ENCODE data around the gene C1orf21.
"Not testable (repeated sequence)": the region's sequence is repeated elsewhere in the genome, so short reads cannot be mapped to it uniquely, and the experiment has no call there.

C1orf21 gene, protein sequence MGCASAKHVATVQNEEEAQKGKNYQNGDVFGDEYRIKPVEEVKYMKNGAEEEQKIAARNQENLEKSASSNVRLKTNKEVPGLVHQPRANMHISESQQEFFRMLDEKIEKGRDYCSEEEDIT

DNA sequence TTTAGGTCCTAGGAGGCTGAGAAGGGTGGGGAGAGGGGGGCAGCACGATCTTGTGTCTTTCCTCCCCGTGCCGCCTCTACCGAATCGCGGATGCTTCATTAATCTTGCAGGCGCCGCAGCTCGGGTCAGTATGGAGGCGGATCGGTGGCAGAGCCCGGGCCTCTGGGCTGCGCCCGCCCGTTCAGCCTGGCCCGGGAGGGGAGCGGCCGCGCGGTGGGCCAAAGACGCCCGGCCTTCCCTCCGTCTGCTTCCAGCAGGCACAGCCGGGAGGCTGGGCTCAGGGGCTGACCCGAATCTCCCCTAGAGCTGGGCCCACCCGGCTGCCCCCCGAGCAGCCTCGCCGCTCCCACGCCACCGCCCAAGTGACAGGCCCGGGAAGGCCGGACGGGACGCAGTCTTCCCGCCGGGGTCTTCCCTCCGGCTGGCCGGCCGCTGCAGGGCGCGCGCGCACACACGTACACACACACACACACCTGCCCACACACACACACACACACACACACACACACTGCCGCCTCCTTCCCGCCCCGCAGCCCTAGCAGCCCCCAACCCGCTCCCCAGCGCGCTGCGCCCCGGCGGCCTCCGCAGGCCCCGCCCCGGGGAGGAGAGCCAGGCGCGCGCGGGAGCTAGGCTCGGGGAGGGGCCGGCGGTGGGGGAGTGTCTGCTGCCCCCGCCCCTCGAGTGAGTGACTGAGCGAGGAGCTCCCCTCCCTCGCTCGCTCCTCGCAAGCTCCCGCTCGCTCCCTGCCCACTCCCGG is at the start of gene C1orf21:
Gene C1orf21 (plus strand): TSS at position 718 of the 757 bp plus-strand sequence. CDS start 90,481 bp downstream, outside the sequence.
- DNase-seq, result peak; percentile 72 to 96 (median 95)

DNA sequence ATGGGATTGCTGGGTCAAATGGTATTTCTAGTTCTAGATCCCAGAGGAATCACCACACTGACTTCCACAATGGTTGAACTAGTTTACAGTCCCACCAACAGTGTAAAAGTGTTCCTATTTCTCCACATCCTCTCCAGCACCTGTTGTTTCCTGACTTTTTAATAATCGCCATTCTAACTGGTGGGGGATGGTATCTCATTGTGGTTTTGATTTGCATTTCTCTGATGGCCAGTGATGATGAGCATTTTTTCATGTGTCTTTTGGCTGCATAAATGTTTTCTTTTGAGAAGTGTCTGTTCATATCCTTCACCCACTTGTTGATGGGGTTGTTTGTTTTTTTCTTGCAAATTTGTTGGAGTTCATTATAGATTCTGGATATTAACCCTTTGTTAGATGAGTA is 49.0 kb upstream of the C1orf21 start:
- DNase-seq, result not testable (repeated sequence)

DNA sequence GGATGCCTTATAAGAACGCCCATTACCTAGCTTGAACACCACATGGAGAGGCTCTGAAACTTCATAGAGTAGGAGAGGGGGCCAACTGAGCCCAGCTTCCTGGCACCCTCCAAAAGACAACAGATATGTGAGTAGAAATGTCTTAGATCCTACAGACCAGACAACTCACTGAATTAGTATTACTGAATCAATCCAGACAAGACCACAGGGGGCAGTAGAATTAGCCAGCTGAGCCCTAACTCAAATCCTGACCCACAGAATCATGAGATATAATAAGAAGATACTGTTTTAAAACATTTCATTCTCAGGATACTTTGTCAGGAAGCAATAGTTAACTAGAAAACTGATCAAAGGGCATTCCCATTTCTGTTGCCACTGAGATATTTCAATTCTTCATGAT is 45.8 kb upstream of the C1orf21 start:
- no peak for DNase-seq

DNA sequence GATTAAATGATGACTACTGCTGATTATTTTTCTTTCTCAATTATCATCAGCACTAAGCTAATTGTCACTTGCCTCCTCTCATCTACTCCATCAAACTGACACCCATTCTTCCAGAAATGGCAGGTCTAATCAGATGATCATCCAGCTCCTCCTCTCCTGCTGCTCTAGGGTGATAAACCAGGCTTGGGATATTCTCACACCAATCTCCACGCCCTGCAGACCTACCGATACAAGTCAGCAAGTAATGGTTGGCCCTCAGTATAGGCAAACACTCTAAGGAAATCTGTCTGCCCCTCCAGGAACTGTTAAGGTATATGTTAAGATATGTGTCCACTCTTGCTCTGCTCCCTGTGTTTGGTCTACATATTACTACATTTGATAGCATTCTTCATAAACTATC is 36.3 kb upstream of the C1orf21 start:
- no peak for DNase-seq

DNA sequence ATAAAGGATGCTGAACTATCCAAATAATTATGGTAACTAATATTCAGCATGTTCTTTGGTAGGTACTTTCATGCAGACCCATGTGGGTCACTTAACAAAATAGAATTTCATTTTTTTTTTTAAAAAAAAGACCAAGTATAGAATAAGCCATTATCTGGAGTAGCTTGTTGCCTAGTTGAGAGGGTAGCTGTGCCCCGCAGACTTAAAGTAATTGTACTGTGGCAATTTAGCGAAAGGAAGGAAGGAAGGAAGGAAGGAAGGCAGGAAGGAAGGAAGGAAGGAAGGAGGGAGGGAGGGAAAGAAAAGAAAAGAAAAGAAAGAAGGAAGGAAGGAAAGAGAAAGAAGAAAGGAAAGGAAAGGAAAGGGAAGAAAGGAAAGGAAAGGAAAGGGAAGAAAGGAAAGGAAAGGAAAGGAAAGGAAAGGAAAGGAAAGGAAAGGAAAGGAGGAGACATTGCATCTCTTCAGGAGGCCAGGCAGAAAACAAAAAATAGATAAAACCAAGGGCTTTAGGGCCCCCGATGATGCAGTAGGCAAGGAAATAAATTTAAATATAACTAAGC is 35.3 kb upstream of the C1orf21 start:
- no peak for DNase-seq

DNA sequence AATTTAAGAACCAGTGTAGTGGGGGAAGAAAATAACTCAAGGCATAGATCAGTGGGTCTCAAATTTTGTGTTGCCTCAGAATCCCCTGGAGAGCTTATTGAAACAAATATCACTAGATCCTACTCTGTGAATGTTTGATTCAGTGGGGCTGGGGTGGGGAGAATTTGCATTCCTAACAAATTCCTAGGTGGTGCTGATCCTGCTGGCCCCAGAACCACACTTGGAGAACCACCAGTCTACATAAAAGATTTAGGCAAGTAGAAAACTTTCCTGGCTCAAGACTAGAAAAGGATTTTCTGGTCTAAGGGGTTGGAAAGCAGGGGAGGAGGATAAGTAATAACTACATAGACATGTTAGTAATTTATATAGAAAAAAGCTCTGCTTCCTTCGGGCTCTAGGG is 34.1 kb upstream of the C1orf21 start:
- DNase-seq, result no peak

DNA sequence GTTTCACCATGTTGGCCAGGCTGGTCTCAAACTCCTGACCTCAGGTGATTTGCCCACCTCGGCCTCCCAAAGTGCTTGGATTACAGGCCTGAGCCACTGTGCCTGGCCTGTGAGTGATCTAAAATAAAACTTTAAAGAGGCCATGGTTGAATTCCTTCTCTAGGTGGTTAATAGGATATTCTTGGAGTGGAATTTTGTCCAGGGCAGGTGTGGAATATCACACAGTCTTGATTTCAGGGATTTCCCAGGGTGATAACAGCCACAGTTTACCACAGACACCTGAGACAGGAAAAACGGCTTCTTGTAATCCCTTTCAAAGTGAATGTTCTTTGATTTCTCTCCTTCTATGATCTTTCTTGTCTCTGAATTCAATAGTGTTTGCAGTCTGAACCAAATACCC is 32.1 kb upstream of the C1orf21 start:
- DNase-seq, result no peak

DNA sequence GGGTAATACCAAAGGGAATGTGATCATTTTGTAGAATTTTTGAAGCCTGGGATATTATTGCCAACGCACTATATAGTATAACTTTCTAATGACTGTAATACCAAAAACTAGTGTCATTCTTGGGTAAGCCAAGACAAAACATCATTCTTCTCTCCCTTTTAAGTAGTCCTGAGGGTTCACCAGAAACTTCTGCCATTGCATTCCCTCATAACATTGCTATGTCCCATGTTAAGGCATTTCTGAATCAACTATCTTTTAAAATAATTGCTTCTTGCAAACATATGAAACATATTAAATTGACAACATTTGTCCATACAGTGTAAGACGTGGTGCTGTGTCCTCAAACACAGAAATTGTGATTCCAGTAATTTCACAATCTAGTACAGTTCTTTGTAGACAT is 29.9 kb upstream of the C1orf21 start:
- no peak for DNase-seq

DNA sequence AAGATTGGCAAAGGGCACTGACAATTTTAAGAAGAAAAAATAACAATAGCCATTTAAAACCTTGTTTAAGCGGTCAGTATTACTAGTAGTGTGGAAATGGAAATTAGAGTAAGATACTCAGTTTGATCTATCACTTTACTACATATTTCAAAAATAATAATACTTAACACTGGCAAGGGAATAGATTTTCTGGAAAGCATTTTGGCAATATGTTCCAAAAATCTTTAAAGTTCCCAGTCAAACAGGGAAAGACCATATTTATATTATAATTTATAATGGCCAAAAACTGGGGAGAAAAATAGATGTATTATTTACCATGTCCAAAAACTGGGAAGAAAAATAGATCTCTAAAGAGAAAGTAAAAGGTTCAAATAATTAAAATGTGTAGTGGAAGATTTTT is 28.6 kb upstream of the C1orf21 start:
- DNase-seq, result no peak

DNA sequence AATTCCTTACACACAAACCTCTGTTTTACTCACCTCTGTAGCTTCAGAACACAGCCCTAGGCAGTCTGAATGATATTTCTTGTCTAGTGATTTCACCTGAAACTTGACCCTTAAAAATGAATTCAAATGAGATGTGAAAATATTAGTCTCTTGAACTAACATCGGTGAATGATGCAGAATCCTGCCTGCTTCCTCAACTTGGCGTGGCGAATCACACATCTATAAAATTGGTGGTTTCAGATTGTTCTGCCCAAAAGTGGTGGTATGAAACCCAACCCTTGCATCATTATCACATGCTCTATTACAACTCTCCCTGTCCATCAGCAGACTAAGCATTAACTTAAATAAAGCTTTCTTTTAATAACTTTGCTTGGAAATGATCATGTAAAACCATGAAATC is 26.9 kb upstream of the C1orf21 start:
- DNase-seq, result no peak

DNA sequence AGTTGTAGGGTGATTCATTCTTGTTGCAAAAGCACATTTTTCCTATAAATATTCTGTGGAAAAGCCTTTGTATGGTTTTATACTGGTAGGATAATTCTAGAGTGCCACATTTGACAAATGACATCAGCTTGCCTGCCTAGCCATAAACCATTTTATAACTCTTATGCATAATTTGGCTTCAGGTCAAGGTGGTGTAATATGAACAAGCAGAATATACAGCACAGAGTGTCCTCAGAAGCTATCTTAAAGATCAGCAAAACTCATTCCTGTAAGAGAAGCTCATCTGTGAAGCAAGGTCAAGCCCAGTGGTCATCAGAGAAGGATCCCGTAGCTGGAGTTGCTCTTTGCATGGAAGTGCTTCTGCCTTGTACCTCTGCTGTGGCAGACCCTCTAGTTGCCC is 24.0 kb upstream of the C1orf21 start:
- DNase-seq, result no peak

DNA sequence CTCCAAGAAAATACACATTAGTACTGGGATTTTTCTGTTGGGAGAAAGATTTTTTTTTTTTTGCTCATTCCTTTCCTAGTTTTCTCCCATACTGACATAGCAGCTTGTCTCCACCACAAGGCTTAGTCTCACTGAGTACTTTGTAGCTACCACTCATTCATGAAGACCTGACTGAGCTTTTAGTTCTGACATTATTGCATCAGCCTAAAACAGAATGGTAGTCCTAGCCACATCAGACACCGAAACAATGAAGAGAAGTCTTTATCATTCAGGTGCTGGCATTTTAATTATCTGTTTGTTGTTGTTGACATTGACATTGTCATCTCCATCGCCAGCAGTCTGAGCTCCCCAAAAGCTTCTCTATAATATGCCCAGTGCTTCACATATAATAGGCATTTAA is 21.1 kb upstream of the C1orf21 start:
- no peak for DNase-seq

DNA sequence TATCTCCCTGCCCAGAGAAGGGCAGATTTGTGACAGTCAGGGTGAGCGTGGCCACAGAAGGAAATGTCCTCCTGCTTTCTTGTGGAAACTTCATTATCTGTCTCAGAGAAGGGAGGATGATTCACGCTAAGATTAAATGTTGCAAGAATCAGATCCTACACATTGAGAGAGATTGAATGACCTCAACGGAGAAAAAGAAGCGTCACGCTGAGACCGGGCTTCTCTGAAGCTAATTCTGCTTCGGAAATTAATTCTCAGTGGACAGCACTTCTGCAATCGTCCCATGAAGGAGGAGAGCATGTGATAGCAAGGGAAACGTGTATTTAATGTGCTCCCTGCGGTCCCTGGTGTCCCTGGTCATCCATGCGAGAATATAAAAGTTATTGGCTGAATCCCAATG is 19.8 kb upstream of the C1orf21 start:
- no peak for DNase-seq

DNA sequence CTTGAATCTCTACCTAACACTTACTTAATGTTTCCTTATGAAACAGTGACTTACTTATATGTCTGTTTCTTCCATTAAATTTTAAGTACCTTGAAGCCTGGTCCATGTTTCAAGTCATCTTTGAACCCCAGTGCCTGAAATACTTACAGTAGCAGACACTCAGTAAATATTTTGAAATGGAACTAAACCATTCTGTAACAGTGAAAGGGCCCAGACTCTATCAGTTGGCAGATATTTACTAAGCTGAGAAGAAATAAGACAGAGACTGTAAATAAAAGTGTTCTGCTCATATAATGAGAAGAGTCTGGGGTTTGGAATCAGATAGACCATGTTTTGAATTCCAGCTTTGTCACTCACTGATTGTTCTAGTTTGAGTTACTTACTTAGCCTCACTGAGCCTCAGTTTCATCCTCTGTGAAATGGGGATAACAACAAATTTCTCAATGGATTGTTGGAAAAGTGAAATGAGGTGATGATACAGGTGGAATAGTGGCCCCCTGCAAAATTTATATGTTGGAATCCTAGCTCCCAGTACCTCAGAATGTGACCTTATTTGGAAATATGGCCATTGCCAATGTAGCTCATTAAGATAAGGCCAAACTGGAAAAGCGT is 19.3 kb upstream of the C1orf21 start:
- no peak for DNase-seq

DNA sequence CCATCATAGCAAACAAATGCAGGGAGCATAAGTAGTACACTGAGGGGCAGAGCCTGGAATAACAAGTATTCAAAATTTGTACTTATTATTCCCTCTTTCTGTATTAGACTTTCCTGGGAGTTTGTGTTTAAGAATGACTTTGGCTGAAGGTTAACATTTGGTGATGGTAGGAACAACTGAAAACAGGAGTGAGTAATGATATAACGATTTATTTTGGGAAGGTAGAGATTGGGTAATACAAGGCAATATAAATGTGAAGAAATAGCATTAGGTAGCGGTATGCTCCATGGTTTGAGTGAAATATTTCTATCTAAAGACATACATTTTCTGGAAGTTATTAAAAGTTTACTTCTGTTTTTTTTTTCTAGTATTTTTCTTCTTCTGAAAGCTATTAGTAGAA is 18.5 kb upstream of the C1orf21 start:
- no peak for DNase-seq

DNA sequence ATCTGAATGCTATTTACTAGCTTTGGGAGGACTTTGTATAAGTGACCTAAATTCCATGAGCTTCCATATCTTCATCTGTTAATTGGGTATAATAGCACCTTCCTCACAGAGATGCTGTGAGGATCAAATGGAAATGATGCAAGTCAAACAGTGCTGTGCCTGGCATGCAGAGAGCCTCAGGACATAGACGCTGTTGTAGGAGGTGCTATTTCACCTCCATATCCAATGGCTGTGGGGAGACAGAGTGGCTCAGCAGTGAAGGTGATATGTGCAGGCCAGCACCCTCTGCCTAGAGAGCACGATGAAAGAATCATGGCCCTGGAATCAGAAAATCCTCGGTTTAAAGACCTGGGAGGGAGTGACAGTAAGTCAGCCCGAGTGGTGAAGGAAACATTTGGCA is 16.0 kb upstream of the C1orf21 start:
- DNase-seq, result no peak

DNA sequence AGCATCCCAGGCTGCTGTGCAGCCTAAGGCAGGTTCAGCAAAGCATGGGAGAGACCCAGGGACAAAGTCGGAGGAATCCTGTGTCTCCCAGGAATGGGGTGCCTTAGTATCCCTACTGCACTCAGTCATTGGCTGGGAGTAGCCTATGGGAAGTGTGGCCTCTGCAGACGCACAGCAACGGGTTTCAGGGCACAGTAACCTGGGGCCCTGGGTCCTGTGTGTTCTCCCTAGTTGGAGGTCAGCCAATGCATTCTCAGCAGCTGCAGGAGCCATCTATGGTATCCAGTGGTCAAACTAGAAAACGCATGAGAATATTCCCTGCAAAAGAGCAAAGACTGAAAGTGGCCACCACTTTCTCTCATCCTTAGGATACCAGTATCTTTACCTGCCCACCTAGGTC is 13.7 kb upstream of the C1orf21 start:
- DNase-seq, result no peak

DNA sequence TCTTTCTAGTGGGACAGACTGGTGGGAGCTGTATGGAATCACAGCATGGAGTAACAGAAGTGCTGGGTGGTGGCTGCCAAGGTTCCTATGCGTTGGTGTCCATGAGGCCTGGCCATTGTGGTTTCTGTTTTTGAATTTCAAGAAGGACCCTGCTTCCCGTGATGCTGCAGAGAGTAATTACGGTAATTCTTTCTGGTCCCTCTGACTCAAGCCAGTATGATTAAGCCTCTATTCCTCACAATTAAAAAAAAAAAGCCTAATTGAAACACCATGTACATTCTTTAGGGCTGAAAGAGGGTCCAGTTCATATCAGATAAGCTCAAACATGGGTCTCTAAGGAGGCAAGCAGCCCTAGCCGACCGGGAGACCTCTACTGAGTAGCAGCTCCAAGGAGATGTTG is 10.5 kb upstream of the C1orf21 start:
- DNase-seq, result no peak

DNA sequence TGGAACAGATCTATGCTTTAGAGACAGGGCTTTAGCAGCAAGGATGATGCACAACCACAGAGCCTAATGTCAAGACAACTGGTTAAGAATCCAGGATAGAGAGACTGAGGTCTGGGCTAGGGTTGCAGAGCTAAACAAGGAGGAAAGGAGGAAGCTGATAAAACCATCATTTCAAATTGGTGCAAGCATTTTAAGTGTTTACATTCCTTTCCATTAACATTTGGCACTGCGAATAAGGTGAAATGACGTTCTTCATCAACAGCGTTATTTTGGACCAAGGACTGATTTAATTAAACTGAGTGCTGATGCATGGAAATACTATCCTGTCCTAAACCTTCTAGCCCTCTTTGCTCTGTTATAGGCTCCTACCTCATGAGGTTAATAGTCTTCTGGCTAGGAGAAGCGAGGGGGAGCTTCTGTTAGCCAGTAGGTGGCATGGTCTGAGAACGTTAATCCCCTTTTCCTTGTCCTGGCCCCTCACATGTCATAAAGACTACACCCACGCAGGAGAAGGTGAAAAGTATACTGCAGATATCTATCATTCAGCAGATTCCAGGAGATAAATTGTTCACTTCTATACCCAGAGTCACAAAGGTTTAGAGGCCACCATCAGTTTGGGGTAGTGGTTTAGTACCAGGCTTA is 7.6 kb upstream of the C1orf21 start:
- peak in 1 of 3 experiments; percentile 22 for DNase-seq

DNA sequence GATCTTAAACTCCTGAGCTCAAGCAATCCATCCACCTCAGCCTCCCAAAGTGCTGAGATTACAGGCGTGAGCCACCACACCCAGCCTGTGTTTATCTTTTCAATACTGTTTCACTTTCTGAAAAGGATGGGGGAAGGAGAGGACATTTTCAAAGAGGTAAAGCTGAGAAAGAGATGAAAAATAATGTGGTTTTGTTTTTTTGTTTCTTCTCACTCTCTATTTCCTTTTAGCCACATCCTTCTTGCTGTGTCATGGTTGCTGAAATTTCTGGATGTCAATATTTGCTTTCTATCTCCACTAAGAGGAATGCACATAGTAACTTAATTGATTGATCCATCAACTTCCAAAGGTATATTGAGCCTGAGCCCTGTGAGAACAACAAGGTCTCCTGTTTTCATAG is 6.4 kb upstream of the C1orf21 start:
- no peak for DNase-seq

DNA sequence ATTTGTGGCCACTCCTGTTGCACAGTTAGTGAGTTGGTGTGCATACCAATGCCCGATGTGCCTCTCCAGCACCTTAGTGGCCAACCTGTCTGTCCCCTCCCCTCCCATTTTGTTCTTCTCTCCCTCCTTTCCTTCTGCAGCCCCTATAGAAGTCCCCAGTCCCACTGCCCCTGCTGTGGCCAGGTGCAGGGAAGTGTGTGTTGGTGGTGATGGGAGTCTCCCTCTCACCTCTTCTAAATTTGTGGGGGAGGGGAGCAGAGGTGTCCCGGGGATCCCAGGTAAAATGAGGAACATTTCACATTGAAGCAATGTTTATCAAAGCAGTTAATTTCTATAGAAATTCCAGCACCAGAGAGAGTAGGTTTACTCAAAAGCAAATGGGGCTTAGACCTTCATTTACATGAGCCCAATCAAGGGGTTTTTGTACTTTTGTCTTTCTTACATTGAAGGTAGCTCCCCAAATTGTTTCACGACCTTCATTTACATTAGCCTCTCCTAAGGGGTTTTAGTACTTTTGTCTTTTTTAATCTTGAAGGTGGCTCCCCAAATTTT is 3.0 kb upstream of the C1orf21 start:
- no peak for DNase-seq

DNA sequence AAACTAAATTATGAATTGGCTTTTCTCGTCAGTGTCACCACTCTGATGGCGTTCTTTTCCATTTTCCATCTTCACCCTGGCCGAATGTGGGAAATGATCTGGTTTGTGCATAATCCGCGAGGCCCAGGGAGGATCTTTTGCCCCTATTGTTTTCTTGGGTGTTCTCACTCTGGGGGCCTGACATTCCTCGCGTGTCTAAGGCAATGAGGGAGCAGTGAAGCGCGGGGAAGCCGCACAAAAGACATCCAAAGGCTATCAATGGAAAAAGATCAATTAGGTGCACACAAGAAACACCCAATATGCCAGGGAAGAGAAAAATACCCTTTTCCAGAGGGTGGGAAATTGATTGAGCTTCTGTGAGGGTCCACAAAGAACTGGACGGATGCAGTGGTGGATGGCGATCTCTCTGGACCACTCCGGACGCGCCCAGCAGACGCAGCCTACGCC is 941 bp upstream of the C1orf21 start:
- DNase-seq, result no peak

DNA sequence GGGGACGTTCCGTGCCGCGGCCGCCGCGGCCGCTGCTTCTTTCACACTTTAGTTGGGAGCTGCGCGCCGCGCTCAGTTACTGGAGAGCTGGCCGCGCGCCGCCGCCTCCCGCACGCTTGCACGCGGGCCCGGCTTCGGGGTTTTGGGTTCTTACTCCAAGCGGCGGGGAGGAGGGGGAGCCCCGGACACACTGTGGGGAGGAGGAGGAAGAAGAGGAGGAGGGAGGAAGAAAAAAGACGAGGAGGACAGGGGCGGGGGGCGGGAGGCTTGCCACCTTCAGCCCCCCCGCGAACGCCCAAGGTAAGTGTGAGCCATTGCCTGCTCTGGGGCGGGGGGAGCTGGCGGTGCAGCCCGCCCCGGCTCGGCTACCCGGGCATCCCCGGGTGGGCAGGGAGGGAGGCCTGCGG is 243 bp downstream of the C1orf21 start:
- peak in 1 of 3 experiments; percentile 84 for DNase-seq
